ENCODE data around the gene CDH22.

Gene CDH22

DNA sequence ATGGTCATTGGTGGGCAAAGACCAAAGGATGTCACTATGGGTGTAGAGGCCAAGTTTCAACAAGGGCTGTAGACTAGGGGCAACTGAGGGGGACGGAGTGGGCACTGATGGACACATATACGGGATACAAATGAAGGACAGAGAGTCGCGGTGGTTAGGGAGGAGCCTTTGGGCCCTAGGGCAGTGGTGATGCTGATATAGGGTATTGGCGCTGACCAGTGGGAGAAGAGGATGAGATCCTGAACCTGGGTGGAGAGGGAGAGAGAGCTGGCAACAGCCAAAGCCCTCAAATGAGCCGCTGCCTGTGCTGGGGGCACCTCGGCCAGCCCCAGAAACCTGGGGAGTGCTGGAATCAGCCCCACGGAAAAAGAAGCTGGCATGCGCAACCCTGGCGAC, 1.6 kb downstream of the CDH22 start:
- TF ChIP-seq, protein P1, sequence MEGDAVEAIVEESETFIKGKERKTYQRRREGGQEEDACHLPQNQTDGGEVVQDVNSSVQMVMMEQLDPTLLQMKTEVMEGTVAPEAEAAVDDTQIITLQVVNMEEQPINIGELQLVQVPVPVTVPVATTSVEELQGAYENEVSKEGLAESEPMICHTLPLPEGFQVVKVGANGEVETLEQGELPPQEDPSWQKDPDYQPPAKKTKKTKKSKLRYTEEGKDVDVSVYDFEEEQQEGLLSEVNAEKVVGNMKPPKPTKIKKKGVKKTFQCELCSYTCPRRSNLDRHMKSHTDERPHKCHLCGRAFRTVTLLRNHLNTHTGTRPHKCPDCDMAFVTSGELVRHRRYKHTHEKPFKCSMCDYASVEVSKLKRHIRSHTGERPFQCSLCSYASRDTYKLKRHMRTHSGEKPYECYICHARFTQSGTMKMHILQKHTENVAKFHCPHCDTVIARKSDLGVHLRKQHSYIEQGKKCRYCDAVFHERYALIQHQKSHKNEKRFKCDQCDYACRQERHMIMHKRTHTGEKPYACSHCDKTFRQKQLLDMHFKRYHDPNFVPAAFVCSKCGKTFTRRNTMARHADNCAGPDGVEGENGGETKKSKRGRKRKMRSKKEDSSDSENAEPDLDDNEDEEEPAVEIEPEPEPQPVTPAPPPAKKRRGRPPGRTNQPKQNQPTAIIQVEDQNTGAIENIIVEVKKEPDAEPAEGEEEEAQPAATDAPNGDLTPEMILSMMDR (IDR thresholded peaks at IDR 0.05; ENCODE audit: control insufficient read depth, insufficient read depth, low read depth, low read length, missing control alignments) = no peak
- H3K4me3 ChIP-seq (ENCODE audit: control insufficient read depth, low read depth, low read length) = no peak overlapping the region
- no peak for DNase-seq (ENCODE audit: low read depth)

DNA sequence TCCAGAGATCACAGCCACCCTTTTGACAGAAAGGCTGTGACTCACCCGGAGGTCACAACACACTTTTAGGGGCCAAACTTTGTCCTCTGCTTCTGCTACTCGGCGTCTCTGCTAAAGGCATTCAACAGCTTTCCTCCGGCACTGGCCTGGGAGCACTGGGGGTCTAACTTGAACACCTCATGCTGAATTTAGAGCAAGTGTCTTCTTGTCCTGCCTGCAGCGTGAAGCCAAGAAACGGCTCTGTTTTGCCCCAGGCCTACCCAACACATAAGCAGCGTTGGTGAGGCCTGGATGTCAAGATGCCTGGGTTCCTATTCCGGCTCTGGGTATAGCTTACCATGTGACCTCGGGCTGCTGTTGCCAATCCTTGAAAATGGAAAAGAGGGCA, 2.3 kb downstream of the CDH22 start:
- TF ChIP-seq, protein P1 (IDR thresholded peaks at IDR 0.05; ENCODE audit: control insufficient read depth, insufficient read depth, low read depth, low read length, missing control alignments) = no peak
- H3K4me3 ChIP-seq (ENCODE audit: control insufficient read depth, low read depth, low read length) = no peak overlapping the region
- DNase-seq (ENCODE audit: low read depth) = no peak

DNA sequence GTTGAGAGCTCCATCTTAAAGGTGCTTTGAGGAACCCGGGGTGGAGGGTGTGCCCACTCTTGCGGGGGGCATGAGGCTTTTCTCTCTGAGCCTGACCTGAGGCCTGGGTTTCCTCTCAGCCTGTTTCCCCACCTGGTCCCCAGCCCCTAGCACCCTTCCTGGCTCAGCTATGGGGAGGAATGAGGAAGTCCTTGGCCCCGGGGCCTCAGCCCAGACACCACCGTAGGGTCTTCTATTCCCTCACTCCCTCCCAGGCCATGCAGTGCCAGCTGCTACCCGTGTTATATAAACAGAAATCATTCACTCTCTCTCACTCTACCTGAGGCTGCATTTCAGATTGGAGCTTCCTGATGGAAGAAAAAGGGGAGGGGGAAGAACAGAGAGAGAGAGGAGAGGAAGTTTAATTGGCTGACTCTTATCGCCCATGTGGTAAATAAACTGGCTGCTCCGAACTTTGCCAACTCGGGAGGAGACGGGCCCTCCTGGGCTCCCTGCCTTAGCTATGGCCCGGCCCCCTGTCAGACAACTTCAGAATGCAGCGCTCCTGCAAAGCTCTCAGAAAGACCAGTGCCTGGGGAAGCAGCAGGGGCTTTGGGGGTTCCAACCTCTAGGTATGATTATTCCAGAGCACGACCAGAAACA, 2.8 kb downstream of the CDH22 start:
- TF ChIP-seq, protein P1 (IDR thresholded peaks at IDR 0.05; ENCODE audit: control insufficient read depth, insufficient read depth, low read depth, low read length, missing control alignments) = no peak
- no peak for DNase-seq (ENCODE audit: low read depth)
- H3K4me3 ChIP-seq (ENCODE audit: control insufficient read depth, low read depth, low read length) = no peak overlapping the region

DNA sequence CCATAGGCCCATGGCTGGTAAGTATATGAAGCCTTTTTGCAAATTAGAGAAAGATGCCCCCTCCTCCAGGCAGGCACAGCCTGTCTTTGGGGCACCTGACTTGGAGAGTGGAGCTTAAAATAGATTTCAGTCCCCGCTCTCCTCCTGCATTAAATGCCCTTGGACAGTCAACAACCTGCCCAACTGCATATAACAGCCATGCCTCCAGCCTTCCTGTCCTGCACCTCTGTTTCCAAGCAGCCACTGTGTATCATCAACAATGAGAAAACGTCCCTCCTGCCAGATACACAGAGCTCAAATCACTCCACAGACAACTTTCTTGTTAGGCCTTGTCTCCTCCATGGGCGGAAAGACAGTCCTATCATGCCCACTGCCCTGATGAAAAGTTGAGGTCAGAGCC, 3.4 kb downstream of the CDH22 start:
- no peak overlapping the region for H3K4me3 ChIP-seq (ENCODE audit: control insufficient read depth, low read depth, low read length)
- no peak for DNase-seq (ENCODE audit: low read depth)
- TF ChIP-seq, protein P1 (IDR thresholded peaks at IDR 0.05; ENCODE audit: control insufficient read depth, insufficient read depth, low read depth, low read length, missing control alignments) = no peak

DNA sequence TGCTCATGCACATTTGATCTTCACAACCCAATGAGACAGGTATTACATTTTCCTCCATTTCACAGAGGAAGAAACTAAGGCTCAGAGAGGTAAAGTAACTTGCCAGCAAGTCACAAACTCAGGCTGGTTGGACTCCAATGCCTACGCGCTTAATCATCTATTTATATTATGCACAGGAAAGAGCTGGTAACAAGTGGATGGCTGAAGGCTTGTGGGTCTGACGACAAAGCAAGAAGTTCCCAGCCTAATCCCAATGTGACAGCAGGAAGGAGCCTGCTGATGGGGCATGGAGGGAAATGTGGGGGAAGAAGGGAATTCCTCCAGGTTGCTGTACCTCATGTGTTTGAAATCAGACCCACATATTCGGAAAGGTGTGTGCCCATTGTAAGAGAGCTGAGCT, 3.9 kb downstream of the CDH22 start:
- H3K4me3 ChIP-seq (ENCODE audit: control insufficient read depth, low read depth, low read length) = no peak overlapping the region
- TF ChIP-seq, protein P1 (IDR thresholded peaks at IDR 0.05; ENCODE audit: control insufficient read depth, insufficient read depth, low read depth, low read length, missing control alignments) = no peak
- DNase-seq (ENCODE audit: low read depth) = no peak

DNA sequence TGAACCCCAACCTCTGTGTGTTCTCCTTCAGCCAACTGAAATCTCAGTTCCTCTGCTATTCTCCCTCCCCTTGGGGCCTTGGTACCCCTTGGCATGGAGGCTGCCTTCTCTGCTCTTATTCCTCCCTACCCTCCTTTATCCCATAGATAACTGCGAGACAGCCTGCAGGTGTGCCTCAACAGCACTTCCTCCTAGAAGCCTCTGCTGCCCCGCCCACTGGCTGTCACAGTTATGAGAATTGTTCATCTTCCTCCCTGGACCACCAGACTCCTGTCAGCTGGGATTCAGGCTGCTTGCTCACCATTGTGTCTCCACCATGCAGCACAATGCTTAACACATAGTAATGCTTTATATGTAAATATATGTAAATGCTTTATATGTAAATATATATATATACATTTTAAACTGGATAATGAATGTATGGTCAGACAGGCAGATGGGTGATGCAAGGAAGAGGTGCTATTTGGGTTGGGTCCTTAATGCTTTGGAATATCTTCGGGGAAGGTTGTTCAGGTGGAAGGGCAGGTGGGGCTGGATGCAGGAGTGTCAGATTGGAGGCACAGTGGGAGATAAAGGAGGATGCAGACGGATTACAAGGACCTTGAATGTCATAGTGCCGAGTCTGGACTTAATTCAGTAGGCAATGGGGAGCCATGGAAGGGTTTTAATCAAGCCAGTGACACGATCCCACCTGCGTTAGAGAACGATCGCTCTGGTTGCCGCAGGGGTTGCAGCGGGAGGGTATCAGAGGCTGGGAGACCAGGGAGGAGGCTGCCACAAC, 4.9 kb downstream of the CDH22 start:
- H3K4me3 ChIP-seq (ENCODE audit: control insufficient read depth, low read depth, low read length) = no peak overlapping the region
- TF ChIP-seq, protein P1 (IDR thresholded peaks at IDR 0.05; ENCODE audit: control insufficient read depth, insufficient read depth, low read depth, low read length, missing control alignments) = no peak
- no peak for DNase-seq (ENCODE audit: low read depth)
